ENCODE measurements around the gene LANCL2.
"Not testable (repeated sequence)": the region's sequence is repeated elsewhere in the genome, so short reads cannot be mapped to it uniquely, and the experiment has no call there.

The LANCL2 gene

DNA sequence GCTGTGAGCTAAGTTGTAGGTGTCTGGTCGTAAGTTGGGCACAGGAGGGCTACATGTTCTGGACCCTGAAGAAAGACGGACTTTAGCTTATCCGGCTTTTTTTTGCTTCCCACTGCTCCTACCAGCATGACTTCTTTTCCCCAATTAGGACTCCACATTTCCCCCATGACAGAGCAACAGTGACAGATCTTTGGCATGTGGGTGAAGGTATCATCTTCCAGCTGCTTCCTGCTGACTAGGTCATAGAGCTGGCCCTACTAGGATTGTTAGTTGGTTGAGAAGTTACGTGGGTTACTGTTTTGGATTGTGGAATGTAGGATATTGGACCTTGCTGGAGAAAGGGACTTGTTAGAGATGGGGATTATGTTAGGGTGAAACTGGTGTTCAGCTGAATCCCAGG, 21.4 kb downstream of the LANCL2 start:
- intact Hi-C loops (cut with DNase I), result no loop called here
- no peak for DNase-seq

- intact Hi-C loops (cut with DNase I), result no loop called here
- DNase-seq, result no peak
Observed at GRCh38 chr7:55387062-55387965, 22.2 kb downstream of the LANCL2 start.

DNA sequence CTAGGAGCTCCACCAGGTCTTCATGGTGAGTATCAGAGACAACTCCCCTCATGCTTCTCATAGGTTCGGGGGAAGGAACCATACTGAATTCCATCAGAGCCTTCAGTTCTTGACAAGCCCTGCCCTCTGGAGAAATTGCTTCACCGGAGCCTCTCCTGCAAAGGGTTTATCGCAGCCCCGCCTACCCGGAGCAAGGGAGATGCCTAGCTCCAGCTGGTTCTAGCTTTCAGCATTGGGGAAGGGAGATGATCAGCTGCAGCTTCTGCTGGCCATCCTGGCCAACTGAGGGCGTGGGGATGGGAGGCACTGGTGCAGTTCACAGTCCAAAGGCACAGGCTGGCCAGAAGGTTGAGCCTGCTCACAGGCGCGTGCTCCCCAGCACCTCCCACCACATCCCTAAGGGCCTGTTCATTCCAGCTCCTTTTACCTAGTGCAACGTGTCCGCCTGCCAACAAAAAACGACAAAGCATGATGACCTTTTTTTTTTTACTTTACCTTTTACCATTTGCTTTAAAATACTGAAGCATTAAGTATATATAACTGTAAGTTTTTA, 31.2 kb downstream of the LANCL2 start:
- no peak for DNase-seq
- intact Hi-C loops (cut with DNase I), result no loop called here

DNA sequence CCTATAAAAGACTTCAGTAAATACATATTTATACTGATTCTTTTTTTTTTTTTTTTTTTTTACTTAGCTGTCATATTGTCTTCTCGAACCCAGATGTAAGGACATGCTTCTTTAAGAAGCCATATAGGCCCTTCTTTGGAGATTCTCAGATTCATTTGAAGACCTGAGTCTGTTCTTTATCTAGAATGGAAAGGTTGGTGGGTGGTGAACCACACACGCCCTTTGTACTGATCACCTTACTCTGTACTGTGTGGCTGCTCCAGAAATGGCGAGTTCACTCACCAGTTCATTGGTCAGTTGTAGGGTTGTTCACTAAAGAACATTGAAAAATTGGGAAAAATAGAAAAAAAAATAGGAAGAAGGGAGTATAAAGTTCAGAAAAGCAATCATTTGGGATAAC, 32.5 kb downstream of the LANCL2 start:
- DNase-seq, result no peak
- intact Hi-C loops (cut with DNase I), result no loop called here

GRCh38 chr7:55400191-55400590, 35.1 kb downstream of the LANCL2 start:
- intact Hi-C loops (cut with DNase I), result no loop called here
- no peak for DNase-seq

- DNase-seq; intact Hi-C loops (cut with DNase I): not testable (repeated sequence)
Observed at GRCh38 chr7:55402506-55402905, 37.4 kb downstream of the LANCL2 start.

DNA sequence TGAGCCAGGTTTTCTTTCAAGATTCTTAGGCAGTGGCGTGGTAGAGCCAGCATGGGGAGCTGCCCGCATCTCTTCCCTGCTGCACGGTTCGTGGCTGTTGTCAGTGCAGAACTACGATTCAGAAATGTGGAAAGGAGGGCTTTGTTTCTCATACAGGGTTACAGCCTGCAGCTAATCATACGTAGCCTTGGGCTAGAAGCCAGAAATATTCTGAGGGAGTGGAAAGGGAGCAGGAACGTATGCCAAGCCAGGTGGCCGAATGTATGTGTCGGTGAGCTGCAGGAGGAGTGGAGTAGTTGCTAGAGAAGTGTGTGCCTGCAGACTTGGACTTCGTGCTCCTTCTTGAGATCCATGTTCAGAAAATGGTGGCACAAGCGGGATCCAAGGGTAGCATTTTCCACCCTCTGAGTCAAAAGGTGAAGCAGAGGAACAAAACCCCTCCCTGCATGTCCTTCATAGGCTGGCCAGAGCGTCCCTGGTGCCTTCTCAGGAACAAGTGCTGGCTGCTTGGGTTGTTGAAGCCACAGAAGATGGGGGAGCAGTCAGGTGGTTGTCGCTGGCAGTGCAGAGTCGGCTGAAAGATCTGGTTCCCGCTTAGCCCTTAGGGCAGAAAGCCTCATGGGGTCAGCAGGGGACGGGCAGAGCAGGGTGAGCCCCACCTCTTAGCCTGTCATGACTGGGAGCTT, 40.9 kb downstream of the LANCL2 start:
- intact Hi-C loops (cut with DNase I), result no loop called here
- no peak for DNase-seq

DNA sequence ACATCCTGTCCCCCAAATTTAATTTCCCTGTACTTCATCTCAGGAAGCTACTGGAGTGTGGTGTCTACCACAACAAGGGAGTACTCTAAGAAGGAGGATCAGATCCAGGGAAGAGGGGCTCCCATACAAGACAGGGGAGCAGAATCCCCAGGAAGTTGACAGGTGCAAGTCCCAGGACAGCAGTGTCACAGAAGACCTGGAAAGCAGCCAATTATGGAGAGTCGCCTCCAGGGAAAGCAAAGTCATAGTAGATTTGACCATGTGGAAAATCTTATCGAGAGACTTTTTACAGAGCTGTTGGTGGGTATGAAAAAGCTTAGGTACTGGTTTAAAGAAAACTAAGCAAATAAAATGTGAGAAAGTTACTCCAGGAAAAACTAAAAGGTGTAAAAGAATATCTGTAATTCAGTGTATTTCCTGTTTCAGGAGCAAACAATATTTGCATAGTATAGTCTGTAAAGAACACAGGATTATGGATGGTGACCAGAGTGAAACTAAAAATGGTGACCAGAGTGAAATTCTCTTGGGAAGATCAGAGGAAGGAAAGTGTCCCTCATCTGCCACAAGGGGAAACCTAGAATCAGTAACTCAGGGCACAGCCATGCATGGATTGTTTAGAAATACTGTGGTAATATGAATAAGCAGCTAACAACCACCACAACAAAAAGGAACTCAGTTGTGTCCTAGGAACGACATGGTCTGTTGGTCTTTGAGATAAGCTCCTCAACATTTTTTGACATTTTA, 44.5 kb downstream of the LANCL2 start:
- DNase-seq, result no peak
- intact Hi-C loops (cut with DNase I), result loop anchor here (5.0 kb wide), 2 partner anchors 42 to 137 kb away; partner anchors contain the start of gene LANCL2

GRCh38 chr7:55410667-55411239, 45.6 kb downstream of the LANCL2 start:
- DNase-seq, result no peak
- intact Hi-C loops (cut with DNase I), result loop anchor here (5.0 kb wide), 2 partner anchors 43 to 138 kb away; partner anchors contain the start of gene LANCL2

- intact Hi-C loops (cut with DNase I), result loop anchor here (5.0 kb wide), 2 partner anchors 45 to 140 kb away; partner anchors contain the start of gene LANCL2
- DNase-seq, result no peak
Observed at GRCh38 chr7:55411844-55412243, 46.7 kb downstream of the LANCL2 start.

GRCh38 chr7:55413442-55413841, 48.3 kb downstream of the LANCL2 start:
- intact Hi-C loops (cut with DNase I), result loop anchor here (5.0 kb wide), 2 partner anchors 46 to 141 kb away; partner anchors contain the start of gene LANCL2

GRCh38 chr7:55415173-55415778, 50.1 kb downstream of the LANCL2 start:
- DNase-seq, result peak; percentile 74 to 97 (median 88)
- intact Hi-C loops (cut with DNase I), result loop anchor here (2.0 kb wide), 1 partner anchor 134 kb away; no protein-coding TSS in a partner anchor

More at GRCh38 chr7:55413442-55413841, 48.3 kb downstream of the LANCL2 start:
- no peak for DNase-seq

GRCh38 chr7:55417456-55417855, 52.3 kb downstream of the LANCL2 start:
- DNase-seq; intact Hi-C loops (cut with DNase I): not testable (repeated sequence)

DNA sequence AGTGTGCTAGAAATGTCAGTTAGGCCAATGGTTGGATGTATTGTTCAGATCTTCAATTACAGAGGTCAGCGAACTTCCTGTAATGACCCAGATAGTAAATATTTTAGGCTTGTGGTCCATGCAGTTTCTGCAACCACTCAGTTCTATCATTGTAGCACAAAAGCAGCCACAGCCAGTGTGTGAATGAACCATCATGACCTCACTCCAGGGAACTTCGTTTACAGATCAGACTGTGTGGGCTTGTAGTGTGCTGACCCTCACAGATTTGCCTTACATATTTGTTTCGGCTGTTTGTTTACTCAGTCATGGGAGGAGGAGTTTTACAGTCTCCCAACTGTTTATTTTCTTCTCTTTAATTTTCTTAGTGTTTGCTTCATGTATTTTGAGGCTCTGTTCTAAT, 55.4 kb downstream of the LANCL2 start:
- no peak for DNase-seq
- intact Hi-C loops (cut with DNase I), result no loop called here

DNA sequence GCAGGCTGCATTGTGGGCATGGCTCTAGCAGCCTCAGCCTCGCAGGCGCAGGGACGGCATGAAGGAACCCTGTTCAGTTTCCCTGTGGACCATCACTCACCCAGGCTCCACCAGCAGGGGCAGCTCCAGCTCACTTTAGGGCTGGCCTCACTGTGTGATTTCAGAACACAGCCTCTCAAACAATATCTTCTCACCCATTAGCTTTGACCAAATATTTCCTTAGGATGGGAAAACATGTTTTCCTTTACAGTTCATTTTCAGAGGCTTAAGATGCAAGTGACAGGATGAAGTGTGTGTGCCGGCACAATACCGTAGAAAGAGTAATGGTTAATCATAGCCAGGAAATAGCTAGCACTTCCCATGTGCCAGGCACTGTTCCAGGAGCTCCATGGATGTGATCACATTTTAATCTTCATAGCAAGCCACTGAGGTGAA, 58.2 kb downstream of the LANCL2 start:
- intact Hi-C loops (cut with DNase I), result no loop called here

GRCh38 chr7:55423891-55424290, 58.8 kb downstream of the LANCL2 start:
- intact Hi-C loops (cut with DNase I), result no loop called here
- DNase-seq, result no peak

More for the DNA sequence above, 58.2 kb downstream of the LANCL2 start:
- no peak for DNase-seq

DNA sequence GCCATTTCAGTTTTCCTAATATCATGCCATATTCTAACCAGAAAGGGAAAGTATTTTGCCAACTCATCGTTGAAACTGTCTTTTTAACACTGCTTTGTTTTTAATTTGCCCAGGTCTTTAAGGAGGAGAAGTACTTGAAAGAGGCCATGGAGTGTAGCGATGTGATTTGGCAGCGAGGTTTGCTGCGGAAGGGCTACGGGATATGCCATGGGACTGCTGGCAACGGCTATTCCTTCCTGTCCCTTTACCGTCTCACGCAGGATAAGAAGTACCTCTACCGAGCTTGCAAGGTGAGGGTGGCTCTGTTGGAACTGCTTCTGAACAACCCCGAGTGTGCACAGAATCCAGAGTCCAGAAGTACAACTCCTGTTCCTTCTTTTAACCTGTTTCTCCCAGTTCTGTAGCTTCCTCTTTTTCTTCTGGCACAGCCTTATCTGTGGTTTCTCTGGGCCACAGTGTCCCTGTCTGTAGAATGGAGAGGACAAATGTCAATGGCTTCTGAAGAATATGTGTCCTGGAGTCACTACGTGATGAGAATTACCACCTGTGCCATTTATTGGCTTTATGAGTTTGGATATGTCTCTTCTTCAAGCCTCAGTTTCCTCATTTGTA, 60.1 kb downstream of the LANCL2 start:
- DNase-seq, result no peak
- intact Hi-C loops (cut with DNase I), result no loop called here

- DNase-seq, result no peak
- intact Hi-C loops (cut with DNase I), result no loop called here
Observed at GRCh38 chr7:55426676-55427075, 61.5 kb downstream of the LANCL2 start.
